ENCODE measurements around the gene SPOP. TPM values are rescaled to one million over a fixed set of nuclear protein-coding genes. Genes with fewer than 3 reads are reported as not detected.

Gene SPOP
- total RNA-seq, 4 donors from 2014 or later = 72.2 to 81.3 (median 74.7) TPM

GRCh38 chr17:49621946-49622529 is 55.9 kb downstream of the SPOP start:
- H3K27ac ChIP-seq = no peak overlapping the region
- H3K9me3 ChIP-seq = no peaks in the 10 kb centered on the region
- no peak for DNase-seq
- peaks cover 0 to 65% (median 0%) of the 10 kb centered on the region in 3 donors for H3K36me3 ChIP-seq
- H3K27me3 ChIP-seq = no peaks in the 10 kb centered on the region
- H3K4me3 ChIP-seq = no peak overlapping the region
- TF ChIP-seq POLR2A (IDR thresholded peaks at IDR 0.05) (no peak), CTCF (IDR thresholded peaks at IDR 0.05) (no peak)
- peaks cover 0 to 6% (median 0%) of the 10 kb centered on the region in 4 donors for H3K4me1 ChIP-seq

- Histone ChIP-seq H3K27ac (peak overlapping the region in 1 of 4 donors; percentile 41), H3K4me1 (peaks cover 0 to 6% (median 0%) of the 10 kb centered on the region in 4 donors), H3K9me3 (no peaks in the 10 kb centered on the region), H3K4me3 (no peak overlapping the region), H3K27me3 (no peaks in the 10 kb centered on the region), H3K36me3 (peaks cover 0 to 71% (median 0%) of the 10 kb centered on the region in 3 donors)
- TF ChIP-seq POLR2A (IDR thresholded peaks at IDR 0.05) = no peak
- no peak for TF ChIP-seq CTCF (IDR thresholded peaks at IDR 0.05)
- DNase-seq = no peak
Observed at GRCh38 chr17:49621420-49621819, 56.5 kb downstream of the SPOP start.

- Histone ChIP-seq H3K9me3 (no peaks in the 10 kb centered on the region), H3K36me3 (peaks cover 0 to 86% (median 0%) of the 10 kb centered on the region in 3 donors), H3K4me1 (peaks cover 0 to 6% (median 0%) of the 10 kb centered on the region in 4 donors), H3K27me3 (no peaks in the 10 kb centered on the region), H3K27ac (peak overlapping the region in 2 of 4 donors; percentile 6 to 7), H3K4me3 (no peak overlapping the region)
- DNase-seq = no peak
- TF ChIP-seq POLR2A (IDR thresholded peaks at IDR 0.05) (no peak), CTCF (IDR thresholded peaks at IDR 0.05) (no peak)
Observed at GRCh38 chr17:49618028-49618611, 59.8 kb downstream of the SPOP start.

GRCh38 chr17:49616601-49617131 is 61.2 kb downstream of the SPOP start:
- no peak for DNase-seq
- Histone ChIP-seq H3K27me3 (no peaks in the 10 kb centered on the region), H3K36me3 (peaks cover 0 to 79% (median 0%) of the 10 kb centered on the region in 3 donors), H3K4me3 (no peak overlapping the region), H3K4me1 (peaks cover 0 to 6% (median 0%) of the 10 kb centered on the region in 4 donors), H3K27ac (peak overlapping the region in 2 of 4 donors; percentile 28 to 29), H3K9me3 (no peaks in the 10 kb centered on the region)
- TF ChIP-seq POLR2A (IDR thresholded peaks at IDR 0.05) (no peak), CTCF (IDR thresholded peaks at IDR 0.05) (no peak)

- H3K4me1 ChIP-seq = peaks cover 0 to 6% (median 0%) of the 10 kb centered on the region in 4 donors
- no peaks in the 10 kb centered on the region for H3K9me3 ChIP-seq
- peaks cover 0 to 78% (median 0%) of the 10 kb centered on the region in 3 donors for H3K36me3 ChIP-seq
- H3K27me3 ChIP-seq = no peaks in the 10 kb centered on the region
- no peak for DNase-seq
- no peak overlapping the region for H3K27ac ChIP-seq
- TF ChIP-seq POLR2A (IDR thresholded peaks at IDR 0.05) (no peak), CTCF (IDR thresholded peaks at IDR 0.05) (no peak)
- H3K4me3 ChIP-seq = no peak overlapping the region
Observed at GRCh38 chr17:49616086-49616485, 61.8 kb downstream of the SPOP start.
